DOHH2 (cell line): Measurements from ENCODE around the gene C5orf58.

ENCODE experiments used
- EZH2phosphoT487 ChIP-seq: fragments of 200-600 bp; sonication (generic); IDR thresholded peaks from 2 replicates; pipeline ENCODE4 v1.6.1; 2017; ENCODE audit warnings: borderline replicate concordance, mild to moderate bottlenecking, antibody characterized with exemption, low read length, moderate library complexity, mixed read lengths
- TF ChIP-seq, protein P1 (sequence below): fragments of 200-600 bp; sonication (generic); IDR thresholded peaks from one replicate; pipeline ENCODE4 v1.5.1; 2014; ENCODE audit warnings: antibody characterized with exemption, mild to moderate bottlenecking, low read depth, low read length; ENCODE audit not compliant: poor library complexity, severe bottlenecking

DNA sequence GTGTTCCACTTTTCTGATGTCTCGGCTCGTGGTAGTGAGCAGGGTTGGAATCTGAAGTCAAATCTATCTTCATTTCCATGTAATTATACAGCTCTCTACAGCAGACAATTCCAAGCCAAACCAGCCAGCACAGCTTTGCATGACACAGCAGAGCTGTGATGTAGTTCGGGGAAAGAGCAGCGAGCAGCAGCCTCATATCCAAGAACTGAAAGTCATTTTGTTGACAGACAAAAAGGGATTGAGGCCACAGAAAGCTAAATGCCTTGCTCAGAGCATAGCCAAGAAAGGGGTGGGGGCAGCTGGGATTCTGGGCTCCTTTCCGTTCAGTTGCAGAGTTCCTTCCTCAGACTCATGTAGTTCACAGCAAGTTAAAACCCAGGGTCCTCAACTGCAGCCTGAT is 32.7 kb downstream of the C5orf58 start:
- TF ChIP-seq, protein P1, sequence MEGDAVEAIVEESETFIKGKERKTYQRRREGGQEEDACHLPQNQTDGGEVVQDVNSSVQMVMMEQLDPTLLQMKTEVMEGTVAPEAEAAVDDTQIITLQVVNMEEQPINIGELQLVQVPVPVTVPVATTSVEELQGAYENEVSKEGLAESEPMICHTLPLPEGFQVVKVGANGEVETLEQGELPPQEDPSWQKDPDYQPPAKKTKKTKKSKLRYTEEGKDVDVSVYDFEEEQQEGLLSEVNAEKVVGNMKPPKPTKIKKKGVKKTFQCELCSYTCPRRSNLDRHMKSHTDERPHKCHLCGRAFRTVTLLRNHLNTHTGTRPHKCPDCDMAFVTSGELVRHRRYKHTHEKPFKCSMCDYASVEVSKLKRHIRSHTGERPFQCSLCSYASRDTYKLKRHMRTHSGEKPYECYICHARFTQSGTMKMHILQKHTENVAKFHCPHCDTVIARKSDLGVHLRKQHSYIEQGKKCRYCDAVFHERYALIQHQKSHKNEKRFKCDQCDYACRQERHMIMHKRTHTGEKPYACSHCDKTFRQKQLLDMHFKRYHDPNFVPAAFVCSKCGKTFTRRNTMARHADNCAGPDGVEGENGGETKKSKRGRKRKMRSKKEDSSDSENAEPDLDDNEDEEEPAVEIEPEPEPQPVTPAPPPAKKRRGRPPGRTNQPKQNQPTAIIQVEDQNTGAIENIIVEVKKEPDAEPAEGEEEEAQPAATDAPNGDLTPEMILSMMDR: no peak
- no peak for TF ChIP-seq EZH2phosphoT487
